ENCODE data around the gene MAPKAPK3.

- TF ChIP-seq, protein P1, sequence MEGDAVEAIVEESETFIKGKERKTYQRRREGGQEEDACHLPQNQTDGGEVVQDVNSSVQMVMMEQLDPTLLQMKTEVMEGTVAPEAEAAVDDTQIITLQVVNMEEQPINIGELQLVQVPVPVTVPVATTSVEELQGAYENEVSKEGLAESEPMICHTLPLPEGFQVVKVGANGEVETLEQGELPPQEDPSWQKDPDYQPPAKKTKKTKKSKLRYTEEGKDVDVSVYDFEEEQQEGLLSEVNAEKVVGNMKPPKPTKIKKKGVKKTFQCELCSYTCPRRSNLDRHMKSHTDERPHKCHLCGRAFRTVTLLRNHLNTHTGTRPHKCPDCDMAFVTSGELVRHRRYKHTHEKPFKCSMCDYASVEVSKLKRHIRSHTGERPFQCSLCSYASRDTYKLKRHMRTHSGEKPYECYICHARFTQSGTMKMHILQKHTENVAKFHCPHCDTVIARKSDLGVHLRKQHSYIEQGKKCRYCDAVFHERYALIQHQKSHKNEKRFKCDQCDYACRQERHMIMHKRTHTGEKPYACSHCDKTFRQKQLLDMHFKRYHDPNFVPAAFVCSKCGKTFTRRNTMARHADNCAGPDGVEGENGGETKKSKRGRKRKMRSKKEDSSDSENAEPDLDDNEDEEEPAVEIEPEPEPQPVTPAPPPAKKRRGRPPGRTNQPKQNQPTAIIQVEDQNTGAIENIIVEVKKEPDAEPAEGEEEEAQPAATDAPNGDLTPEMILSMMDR (IDR thresholded peaks at IDR 0.05; ENCODE audit: poor library complexity, severe bottlenecking): no peak
- no peak for TF ChIP-seq POLR2AphosphoS5 (IDR thresholded peaks at IDR 0.05)
These were observed 8.6 kb downstream of the MAPKAPK3 start for GRCh38 chr3:50625231-50626182.
